K562 (cell line): Measurements from ENCODE around the gene HDC. TPM values are rescaled to one million over a fixed set of nuclear protein-coding genes. Genes with fewer than 3 reads are reported as not detected.

ENCODE experiments used
- ATAC-seq: fragments of 200-7000 bp; cut with Tn5 transposase; 3 replicates; pipeline ENCODE4 v1.9.1; 2020; ENCODE audit warnings: moderate library complexity
- BruUV-seq: library from RNA; stranded (reverse); fragments of 400-500 nt; replicated peaks from 2 replicates; lab custom pipeline; 2021; lab: Mats Ljungman, UMichigan
- CTCF ChIA-PET: fragments of 300-600 bp; formaldehyde crosslinking; extraction: SDS; loops from one replicate; lab custom pipeline; 2021; ENCODE audit warnings: low intra/inter-chr PET ratio; lab: Yijun Ruan, JAX
- POLR2A ChIA-PET: fragments of 300-600, 350-650 bp; sonication (Branson Sonifier 250); formaldehyde crosslinking; extraction: SDS; loops from one replicate; lab custom pipeline; 2021; ENCODE audit warnings: antibody characterized with exemption, inconsistent platforms; lab: Yijun Ruan, JAX
- DNase-seq, 4 experiments: peaks; one replicate each; pipeline versions ENCODE4 v3.0.0 to v3.0.0-alpha.2; 2011 to 2018; ENCODE audit warnings: low spot score in 3 of 4, mixed read lengths in 3 of 4; ENCODE audit errors: extremely low read depth in 1 of 4
- FAIRE-seq: peaks from 2 replicates; lab custom pipeline; 2011; peaks lifted over from hg19 to GRCh38; lab: Jason Lieb, UNC
- H2AFZ ChIP-seq: 2 replicates; pipeline ENCODE4 v1.6.0; 2011; ENCODE audit warnings: low read depth, low read length, control low read depth, inconsistent platforms
- H3K27ac ChIP-seq: fragments of 200-600 bp; 3 replicates; pipeline ENCODE4 v1.8.0; 2011; ENCODE audit warnings: low read depth, mild to moderate bottlenecking, control low read depth, inconsistent platforms, low read length, moderate library complexity, mixed read lengths; ENCODE audit errors: extremely low read depth
- H3K27me3 ChIP-seq, 2 experiments: fragments of 300-600 bp in 1 of 2; 2 replicates in 1 of 2; 3 replicates in 1 of 2; pipeline versions ENCODE4 v1.6.0 to v1.8.0; 2011; ENCODE audit warnings: inconsistent platforms in 2 of 2, low read length in 2 of 2, mild to moderate bottlenecking in 1 of 2, mixed read lengths in 1 of 2, moderate library complexity in 1 of 2; ENCODE audit not compliant: control insufficient read depth in 2 of 2, insufficient read depth in 2 of 2
- H3K36me3 ChIP-seq: fragments of 300-600 bp; 3 replicates; pipeline ENCODE4 v1.8.0; 2011; ENCODE audit warnings: mild to moderate bottlenecking, low read length, inconsistent platforms; ENCODE audit not compliant: control insufficient read depth, insufficient read depth
- H3K4me1 ChIP-seq, 2 experiments: fragments of 200-600 bp in 1 of 2; replicated peaks in 1 of 2; 2 replicates in 1 of 2; 3 replicates in 1 of 2; pipeline versions ENCODE4 v1.5.1 to v1.8.0; 2011; ENCODE audit warnings: inconsistent platforms in 2 of 2, low read length in 2 of 2, mild to moderate bottlenecking in 1 of 2, mixed read lengths in 1 of 2, moderate library complexity in 1 of 2; ENCODE audit not compliant: control insufficient read depth in 2 of 2, insufficient read depth in 2 of 2
- H3K4me2 ChIP-seq: 2 replicates; pipeline ENCODE4 v1.6.1; 2011; ENCODE audit warnings: low read length, control low read depth, inconsistent platforms, mixed read lengths; ENCODE audit not compliant: insufficient read depth
- H3K4me3 ChIP-seq: fragments of 200-600 bp; sonication (generic), shearing (Covaris generic); 2 replicates; pipeline ENCODE4 v1.5.1; 2016; ENCODE audit warnings: control low read depth, inconsistent platforms
- H3K79me2 ChIP-seq: fragments of 200-600 bp; 3 replicates; pipeline ENCODE4 v1.8.0; 2011; ENCODE audit warnings: low read length, inconsistent platforms; ENCODE audit not compliant: control insufficient read depth, insufficient read depth
- H3K9ac ChIP-seq, 2 experiments: 2 replicates each; pipeline versions ENCODE4 v1.6.0 to v1.6.1; 2011; ENCODE audit warnings: low read depth in 2 of 2, low read length in 2 of 2, control low read depth in 1 of 2, inconsistent platforms in 1 of 2, mild to moderate bottlenecking in 1 of 2, mixed read lengths in 1 of 2; ENCODE audit not compliant: insufficient read depth in 1 of 2
- H3K9me1 ChIP-seq: one replicate; pipeline ENCODE4 v1.6.0; 2011; ENCODE audit warnings: inconsistent platforms, mild to moderate bottlenecking, low read length, moderate library complexity; ENCODE audit not compliant: control insufficient read depth, insufficient read depth
- H3K9me3 ChIP-seq: replicated peaks from 2 replicates; pipeline ENCODE4 v1.5.1; 2011; ENCODE audit warnings: low read depth, low read length, inconsistent platforms; ENCODE audit not compliant: control insufficient read depth, insufficient read depth
- H4K20me1 ChIP-seq: replicated peaks from 2 replicates; pipeline ENCODE4 v1.6.1; 2011; ENCODE audit warnings: low read length, inconsistent platforms, mixed read lengths; ENCODE audit not compliant: control insufficient read depth, insufficient read depth
- HDAC3 ChIP-seq: fragments of 450-650 bp; IDR thresholded peaks from 2 replicates; pipeline ENCODE4 v1.6.1; 2018; ENCODE audit warnings: borderline replicate concordance, mild to moderate bottlenecking, moderate library complexity; ENCODE audit not compliant: partially characterized antibody
- ZBTB49 ChIP-seq: sonication (generic); formaldehyde crosslinking; IDR thresholded peaks from 2 replicates; pipeline ENCODE4 v1.8.0; 2022; ENCODE audit warnings: missing genetic modification reagents, mild to moderate bottlenecking, borderline replicate concordance
- ZNF224 ChIP-seq: sonication (generic); formaldehyde crosslinking; IDR thresholded peaks from 2 replicates; pipeline ENCODE4 v1.8.0; 2022; ENCODE audit warnings: mild to moderate bottlenecking, missing genetic modification reagents
- ZNF282 ChIP-seq: sonication (generic); formaldehyde crosslinking; IDR thresholded peaks from 2 replicates; pipeline ENCODE4 v1.8.1; 2023; ENCODE audit warnings: missing genetic modification reagents
- ZSCAN29 ChIP-seq: fragments of 450-650 bp; IDR thresholded peaks from 2 replicates; pipeline ENCODE4 v1.6.1; 2017
- WGBS: fragments of 100-300 bp; shearing (Covaris generic); methylation state at CpG from one replicate; pipeline ENCODE4 v1.1.6; 2016; ENCODE audit warnings: low coverage, mixed read lengths; ENCODE audit not compliant: insufficient coverage; ENCODE audit errors: missing lambda C conversion rate; 5-methylcytosine and 5-hydroxymethylcytosine counted together
- in situ Hi-C: fragments of 300-500 bp; cut with MboI; formaldehyde crosslinking; loops from 4 replicates; pipeline ENCODE4 v1.15.0; 2018; ENCODE audit warnings: inconsistent platforms, mixed read lengths
- intact Hi-C: fragments of 100-400 bp; cut with micrococcal nuclease; formaldehyde crosslinking; loops from 2 replicates; pipeline ENCODE4 v1.14.2; 2022
- polyA plus RNA-seq, 8 experiments: library from polyadenylated mRNA; depleted of rRNA in 4 of 8; stranded (reverse) in 5 of 8; unstranded in 3 of 8; fragments of >200 nt; fragmentation: Nextera tagmentation in 2 of 8; fragmentation: Illumina TruSeq in 1 of 8; extraction: Ambion mirVana in 2 of 8; extraction: Trizol in 1 of 8; gene quantifications; 2 replicates each; pipeline versions ENCODE4 v1.2.1 to v1.2.3, GENCODE V29; 2011 to 2014; ENCODE audit warnings: inconsistent platforms in 1 of 8, missing spikeins in 1 of 8
- total RNA-seq, 7 experiments: library from RNA; depleted of rRNA in 6 of 7; stranded (reverse); fragments of >200 nt in 6 of 7; fragmentation: Illumina TruSeq in 2 of 7; extraction: Trizol in 2 of 7; gene quantifications; 2 replicates each; pipeline versions ENCODE4 v1.2.1 to v1.2.3, GENCODE V29; 2011 to 2021; ENCODE audit warnings: low replicate concordance in 1 of 7

The HDC gene
- total and polyA plus RNA-seq, 9 of the 15 experiments (the other 6 are each of a cell fraction or from before 2014, with no cell fraction given), result 0.26 to 5.3 (median 0.99) TPM

- Histone ChIP-seq H3K4me3 (no peak overlapping the region), H2AFZ (no peak overlapping the region), H3K27ac (no peak overlapping the region), H3K4me2 (no peak overlapping the region), H4K20me1 (no peaks in the 10 kb centered on the region), H3K9ac (no peak overlapping the region), H3K27me3 (no peaks in the 10 kb centered on the region), H3K4me1 (no peaks in the 10 kb centered on the region), H3K36me3 (peaks cover 14% of the 10 kb centered on the region; the same call in 2 of the 3 replicates), H3K9me3 (peaks cover 8% of the 10 kb centered on the region), H3K79me2 (peaks cover 30% of the 10 kb centered on the region; the same call in 2 of the 3 replicates)
- WGBS, result 64% methylated on average over 2 of the region's 2 CpGs
- FAIRE-seq (no peak), DNase-seq (no peak), ATAC-seq (no peak)
- no TSS peak for BruUV-seq
- POLR2A ChIA-PET, result no interaction called here
- intact Hi-C loops (loop anchor here (10.0 kb wide), 1 partner anchor 592 kb away; the partner anchor contains the start of gene AP4E1), in situ Hi-C loops (loop anchor here (25.0 kb wide), 1 partner anchor 425 kb away; no protein-coding TSS in a partner anchor)
- CTCF ChIA-PET, result no interaction called here
- TF ChIP-seq ZSCAN29 (no peak), HDAC3 (no peak), ZNF224 (no peak), ZBTB49 (CRISPR knock-in tag) (no peak), ZNF282 (CRISPR knock-in tag) (no peak)
- TF ChIP-seq, all 486 proteins: peak for 0
- no peaks in the 10 kb centered on the region for H3K9me1 ChIP-seq
These were observed 47.1 kb upstream of the HDC start for GRCh38 chr15:50312636-50313035.
